Measurements from ENCODE around the gene TRIM44.

TRIM44 gene

GRCh38 chr11:35662649-35663407 is at the start of gene TRIM44:
Gene TRIM44 (plus strand): TSS chr11:35662775. CDS start chr11:35663112, 337 bp downstream.
- H3K27ac ChIP-seq (ENCODE audit: low read depth, low read length): peak within 1 kb of the TSS; percentile 87
- peak within 1 kb of the TSS; percentile 69 to 100 (median 95) for H3K4me3 ChIP-seq (ENCODE audit: low read depth in 1 of 5, low read length in 5 of 5)
- H3K36me3 ChIP-seq (ENCODE audit: control insufficient read depth in 5 of 5, insufficient read depth in 5 of 5, low read length in 5 of 5): peaks cover 0 to 2% (median 0%) of the 10 kb centered on the region in 5 donors
- peak within 1 kb of the TSS; percentile 76 to 95 (median 89) for H3K9ac ChIP-seq (ENCODE audit: low read length in 5 of 5)
- peaks cover 0 to 26% (median 24%) of the 10 kb centered on the region in 5 donors for H3K4me1 ChIP-seq (ENCODE audit: control insufficient read depth in 5 of 5, insufficient read depth in 5 of 5, low read length in 5 of 5)
- H3K27me3 ChIP-seq (ENCODE audit: control insufficient read depth in 5 of 5, insufficient read depth in 4 of 5, low read length in 5 of 5): no peaks in the 10 kb centered on the region
- H3K9me3 ChIP-seq (ENCODE audit: control insufficient read depth in 5 of 5, low read length in 5 of 5): peaks cover 5 to 26% (median 17%) of the 10 kb centered on the region in 5 donors

- no peak overlapping the region for H3K9ac ChIP-seq (ENCODE audit: low read length in 5 of 5)
- H3K27me3 ChIP-seq (ENCODE audit: control insufficient read depth in 5 of 5, insufficient read depth in 4 of 5, low read length in 5 of 5): peaks cover 1 to 9% (median 5%) of the 10 kb centered on the region in 5 donors
- no peaks in the 10 kb centered on the region for H3K9me3 ChIP-seq (ENCODE audit: control insufficient read depth in 5 of 5, low read length in 5 of 5)
- H3K36me3 ChIP-seq (ENCODE audit: control insufficient read depth in 5 of 5, insufficient read depth in 5 of 5, low read length in 5 of 5): no peaks in the 10 kb centered on the region
- H3K4me3 ChIP-seq (ENCODE audit: low read depth in 1 of 5, low read length in 5 of 5): no peak overlapping the region
- peaks cover 0 to 21% (median 19%) of the 10 kb centered on the region in 5 donors for H3K4me1 ChIP-seq (ENCODE audit: control insufficient read depth in 5 of 5, insufficient read depth in 5 of 5, low read length in 5 of 5)
- no peak overlapping the region for H3K27ac ChIP-seq (ENCODE audit: low read depth, low read length)
Observed at GRCh38 chr11:35614939-35615569, 47.5 kb upstream of the TRIM44 start.

GRCh38 chr11:35615921-35616900 is 46.4 kb upstream of the TRIM44 start:
- Histone ChIP-seq H3K36me3 (ENCODE audit: control insufficient read depth in 5 of 5, insufficient read depth in 5 of 5, low read length in 5 of 5) (no peaks in the 10 kb centered on the region), H3K9me3 (ENCODE audit: control insufficient read depth in 5 of 5, low read length in 5 of 5) (no peaks in the 10 kb centered on the region), H3K4me3 (ENCODE audit: low read depth in 1 of 5, low read length in 5 of 5) (no peak overlapping the region), H3K4me1 (ENCODE audit: control insufficient read depth in 5 of 5, insufficient read depth in 5 of 5, low read length in 5 of 5) (peaks cover 0 to 25% (median 22%) of the 10 kb centered on the region in 5 donors), H3K27ac (ENCODE audit: low read depth, low read length) (no peak overlapping the region), H3K9ac (ENCODE audit: low read length in 5 of 5) (no peak overlapping the region), H3K27me3 (ENCODE audit: control insufficient read depth in 5 of 5, insufficient read depth in 4 of 5, low read length in 5 of 5) (peaks cover 5 to 13% (median 9%) of the 10 kb centered on the region in 5 donors)

- no peaks in the 10 kb centered on the region for H3K9me3 ChIP-seq (ENCODE audit: control insufficient read depth in 5 of 5, low read length in 5 of 5)
- H3K4me1 ChIP-seq (ENCODE audit: control insufficient read depth in 5 of 5, insufficient read depth in 5 of 5, low read length in 5 of 5): peaks cover 0 to 28% (median 25%) of the 10 kb centered on the region in 5 donors
- no peaks in the 10 kb centered on the region for H3K36me3 ChIP-seq (ENCODE audit: control insufficient read depth in 5 of 5, insufficient read depth in 5 of 5, low read length in 5 of 5)
- peak overlapping the region in 4 of 5 donors; percentile 60 to 72 (median 68) for H3K4me3 ChIP-seq (ENCODE audit: low read depth in 1 of 5, low read length in 5 of 5)
- H3K9ac ChIP-seq (ENCODE audit: low read length in 5 of 5): peak overlapping the region in 1 of 5 donors; percentile 59
- peaks cover 5 to 16% (median 11%) of the 10 kb centered on the region in 5 donors for H3K27me3 ChIP-seq (ENCODE audit: control insufficient read depth in 5 of 5, insufficient read depth in 4 of 5, low read length in 5 of 5)
- peak overlapping the region; percentile 41 for H3K27ac ChIP-seq (ENCODE audit: low read depth, low read length)
Observed at GRCh38 chr11:35617316-35617686, 45.3 kb upstream of the TRIM44 start.

GRCh38 chr11:35617687-35618496 is 44.7 kb upstream of the TRIM44 start, which contains the start of gene FJX1:
Gene FJX1 (plus strand): TSS chr11:35618460. CDS start chr11:35618637, 177 bp downstream.
- Histone ChIP-seq H3K27ac (ENCODE audit: low read depth, low read length) (peak within 1 kb of the TSS; percentile 41), H3K4me3 (ENCODE audit: low read depth in 1 of 5, low read length in 5 of 5) (peak within 1 kb of the TSS; percentile 60 to 72 (median 70)), H3K36me3 (ENCODE audit: control insufficient read depth in 5 of 5, insufficient read depth in 5 of 5, low read length in 5 of 5) (no peaks in the 10 kb centered on the region), H3K4me1 (ENCODE audit: control insufficient read depth in 5 of 5, insufficient read depth in 5 of 5, low read length in 5 of 5) (peaks cover 0 to 29% (median 25%) of the 10 kb centered on the region in 5 donors), H3K9ac (ENCODE audit: low read length in 5 of 5) (peak within 1 kb of the TSS in 4 of 5 donors; percentile 17 to 59 (median 50)), H3K9me3 (ENCODE audit: control insufficient read depth in 5 of 5, low read length in 5 of 5) (no peaks in the 10 kb centered on the region), H3K27me3 (ENCODE audit: control insufficient read depth in 5 of 5, insufficient read depth in 4 of 5, low read length in 5 of 5) (peaks cover 5 to 16% (median 11%) of the 10 kb centered on the region in 5 donors)

GRCh38 chr11:35618497-35619115 is 44.0 kb upstream of the TRIM44 start:
- Histone ChIP-seq H3K27me3 (ENCODE audit: control insufficient read depth in 5 of 5, insufficient read depth in 4 of 5, low read length in 5 of 5) (peaks cover 5 to 16% (median 11%) of the 10 kb centered on the region in 5 donors), H3K36me3 (ENCODE audit: control insufficient read depth in 5 of 5, insufficient read depth in 5 of 5, low read length in 5 of 5) (no peaks in the 10 kb centered on the region), H3K4me3 (ENCODE audit: low read depth in 1 of 5, low read length in 5 of 5) (peak overlapping the region in 4 of 5 donors; percentile 55 to 70 (median 65)), H3K9ac (ENCODE audit: low read length in 5 of 5) (no peak overlapping the region), H3K27ac (ENCODE audit: low read depth, low read length) (no peak overlapping the region), H3K4me1 (ENCODE audit: control insufficient read depth in 5 of 5, insufficient read depth in 5 of 5, low read length in 5 of 5) (peaks cover 0 to 32% (median 27%) of the 10 kb centered on the region in 5 donors), H3K9me3 (ENCODE audit: control insufficient read depth in 5 of 5, low read length in 5 of 5) (no peaks in the 10 kb centered on the region)

- Histone ChIP-seq H3K9ac (ENCODE audit: low read length in 5 of 5) (no peak overlapping the region), H3K36me3 (ENCODE audit: control insufficient read depth in 5 of 5, insufficient read depth in 5 of 5, low read length in 5 of 5) (no peaks in the 10 kb centered on the region), H3K27me3 (ENCODE audit: control insufficient read depth in 5 of 5, insufficient read depth in 4 of 5, low read length in 5 of 5) (peaks cover 5 to 16% (median 11%) of the 10 kb centered on the region in 5 donors), H3K4me1 (ENCODE audit: control insufficient read depth in 5 of 5, insufficient read depth in 5 of 5, low read length in 5 of 5) (peaks cover 0 to 39% (median 29%) of the 10 kb centered on the region in 5 donors), H3K27ac (ENCODE audit: low read depth, low read length) (no peak overlapping the region), H3K9me3 (ENCODE audit: control insufficient read depth in 5 of 5, low read length in 5 of 5) (no peaks in the 10 kb centered on the region), H3K4me3 (ENCODE audit: low read depth in 1 of 5, low read length in 5 of 5) (peak overlapping the region in 4 of 5 donors; percentile 55 to 70 (median 65))
Observed at GRCh38 chr11:35619116-35619854, 43.3 kb upstream of the TRIM44 start.

GRCh38 chr11:35619855-35620640 is 42.5 kb upstream of the TRIM44 start:
- H3K4me3 ChIP-seq (ENCODE audit: low read depth in 1 of 5, low read length in 5 of 5): peak overlapping the region; percentile 40 to 70 (median 60)
- no peaks in the 10 kb centered on the region for H3K9me3 ChIP-seq (ENCODE audit: control insufficient read depth in 5 of 5, low read length in 5 of 5)
- peaks cover 5 to 16% (median 11%) of the 10 kb centered on the region in 5 donors for H3K27me3 ChIP-seq (ENCODE audit: control insufficient read depth in 5 of 5, insufficient read depth in 4 of 5, low read length in 5 of 5)
- H3K27ac ChIP-seq (ENCODE audit: low read depth, low read length): no peak overlapping the region
- H3K4me1 ChIP-seq (ENCODE audit: control insufficient read depth in 5 of 5, insufficient read depth in 5 of 5, low read length in 5 of 5): peaks cover 0 to 40% (median 29%) of the 10 kb centered on the region in 5 donors
- no peaks in the 10 kb centered on the region for H3K36me3 ChIP-seq (ENCODE audit: control insufficient read depth in 5 of 5, insufficient read depth in 5 of 5, low read length in 5 of 5)
- no peak overlapping the region for H3K9ac ChIP-seq (ENCODE audit: low read length in 5 of 5)

All from subcutaneous abdominal adipose tissue (tissue), 5 donors.